HG03196 (cell line): ENCODE data around the gene GRID1.

Experiments
- ATAC-seq: cut with Tn5 transposase; IDR thresholded peaks from one replicate; pipeline ENCODE4 v1.9.1; 2021; ENCODE audit not compliant: unreplicated experiment

Gene GRID1

GRCh38 chr10:85791818-85792532 is 574.6 kb downstream of the GRID1 start:
- ATAC-seq, result no peak

- ATAC-seq, result no peak
Observed at GRCh38 chr10:85789982-85790789, 576.4 kb downstream of the GRID1 start.

GRCh38 chr10:85789125-85789524 is 577.5 kb downstream of the GRID1 start:
- no peak for ATAC-seq

GRCh38 chr10:85788570-85788969 is 578.0 kb downstream of the GRID1 start:
- no peak for ATAC-seq

- ATAC-seq, result no peak
Observed at GRCh38 chr10:85787881-85788280, 578.7 kb downstream of the GRID1 start.

GRCh38 chr10:85787393-85787792 is 579.2 kb downstream of the GRID1 start:
- ATAC-seq, result no peak

- ATAC-seq, result no peak
Observed at GRCh38 chr10:85786401-85786899, 580.1 kb downstream of the GRID1 start.

GRCh38 chr10:85784792-85785191 is 581.8 kb downstream of the GRID1 start:
- ATAC-seq, result no peak

- ATAC-seq, result no peak
Observed at GRCh38 chr10:85781404-85781803, 585.2 kb downstream of the GRID1 start.

GRCh38 chr10:85778074-85778473 is 588.5 kb downstream of the GRID1 start:
- no peak for ATAC-seq

GRCh38 chr10:85767891-85768290 is 598.7 kb downstream of the GRID1 start:
- ATAC-seq, result no peak

GRCh38 chr10:85764108-85764507 is 602.5 kb downstream of the GRID1 start:
- ATAC-seq, result no peak

GRCh38 chr10:85761906-85762445 is 604.6 kb downstream of the GRID1 start:
- no peak for ATAC-seq

GRCh38 chr10:85741626-85742300 is 624.8 kb downstream of the GRID1 start:
- ATAC-seq, result peak; percentile 93

- no peak for ATAC-seq
Observed at GRCh38 chr10:85735997-85736396, 630.6 kb downstream of the GRID1 start.

- ATAC-seq, result no peak
Observed at GRCh38 chr10:85734791-85735190, 631.8 kb downstream of the GRID1 start.

- no peak for ATAC-seq
Observed at GRCh38 chr10:85724215-85724614, 642.4 kb downstream of the GRID1 start.

GRCh38 chr10:85720931-85721590 is 645.5 kb downstream of the GRID1 start:
- no peak for ATAC-seq

GRCh38 chr10:85719408-85719807 is 647.2 kb downstream of the GRID1 start:
- ATAC-seq, result no peak

GRCh38 chr10:85713885-85714284 is 652.7 kb downstream of the GRID1 start:
- ATAC-seq, result no peak

- ATAC-seq, result no peak
Observed at GRCh38 chr10:85702768-85703167, 663.8 kb downstream of the GRID1 start.
